D721Med (cell line): ENCODE results near the gene HORMAD1.

Experiments used
- DNase-seq: peaks from one replicate; pipeline ENCODE4 v3.0.0; 2011; ENCODE audit warnings: low spot score; ENCODE audit not compliant: insufficient read length
- FAIRE-seq: peaks from 2 replicates; lab custom pipeline; 2011; peaks lifted over from hg19 to GRCh38; lab: Jason Lieb, UNC
- CTCF ChIP-seq: IDR thresholded peaks from 2 replicates; pipeline ENCODE4 v1.5.1; 2012; ENCODE audit warnings: mild to moderate bottlenecking, control low read depth; ENCODE audit not compliant: insufficient read depth; ENCODE audit errors: missing control alignments

Gene HORMAD1

DNA sequence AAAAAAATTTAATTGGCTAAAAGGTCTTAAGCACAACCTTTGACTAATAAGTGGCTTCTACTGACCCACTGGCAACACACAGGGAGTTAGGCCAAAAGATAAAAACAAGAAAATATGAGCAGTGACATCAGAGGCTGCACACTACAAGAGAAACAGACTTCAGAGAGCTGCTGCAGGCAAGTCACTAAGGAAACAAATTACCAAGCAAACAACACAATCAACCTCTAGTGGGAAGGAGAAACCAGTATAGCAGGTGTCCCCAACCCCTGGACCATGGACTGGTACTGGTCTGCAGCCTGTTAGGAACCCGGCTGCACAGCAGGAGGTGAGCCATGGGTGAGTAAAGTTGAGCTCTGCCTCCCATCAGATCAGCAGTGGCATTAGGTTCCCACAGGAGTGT, 70.5 kb downstream of the HORMAD1 start:
- no peak for DNase-seq
- FAIRE-seq, result no peak
- no peak for TF ChIP-seq CTCF

DNA sequence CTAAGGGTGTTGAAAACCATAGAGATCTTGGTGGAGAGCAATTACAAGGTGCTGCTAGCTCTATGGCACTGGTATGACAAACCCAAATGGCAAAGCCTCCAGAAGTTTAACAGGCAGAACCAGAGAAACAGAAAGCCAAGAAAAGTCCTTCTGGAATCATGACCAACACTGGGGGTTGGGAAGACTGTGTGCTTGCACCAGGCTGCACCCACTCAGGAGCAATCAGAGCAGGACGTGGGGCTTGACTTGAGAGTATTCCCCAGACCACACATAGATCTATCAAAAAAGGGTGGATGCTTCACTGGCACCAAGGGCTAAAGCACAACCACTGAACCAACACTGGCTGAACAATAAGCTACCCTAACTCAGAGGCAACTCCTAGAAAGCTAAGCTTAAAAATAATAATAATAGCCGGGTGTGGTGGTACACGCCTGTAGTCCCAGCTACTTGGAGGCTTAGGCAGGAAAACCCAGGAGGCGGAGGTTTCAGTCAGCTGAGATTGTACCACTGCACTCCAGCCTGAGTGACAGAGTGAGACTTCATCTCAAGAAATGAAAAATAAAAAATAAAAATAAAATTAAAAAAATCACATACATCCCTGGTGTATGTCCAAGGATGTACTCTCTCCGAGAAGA, 71.1 kb downstream of the HORMAD1 start:
- TF ChIP-seq CTCF, result no peak
- FAIRE-seq, result no peak
- DNase-seq, result no peak
